Measurements from ENCODE around the gene TTLL8. TPM values are rescaled to one million over a fixed set of nuclear protein-coding genes. Genes with fewer than 3 reads are reported as not detected.
"Not testable (repeated sequence)": the region's sequence is repeated elsewhere in the genome, so short reads cannot be mapped to it uniquely, and the experiment has no call there.

The TTLL8 gene
- total RNA-seq, 2 experiments from 2014 or later, result not detected

DNA sequence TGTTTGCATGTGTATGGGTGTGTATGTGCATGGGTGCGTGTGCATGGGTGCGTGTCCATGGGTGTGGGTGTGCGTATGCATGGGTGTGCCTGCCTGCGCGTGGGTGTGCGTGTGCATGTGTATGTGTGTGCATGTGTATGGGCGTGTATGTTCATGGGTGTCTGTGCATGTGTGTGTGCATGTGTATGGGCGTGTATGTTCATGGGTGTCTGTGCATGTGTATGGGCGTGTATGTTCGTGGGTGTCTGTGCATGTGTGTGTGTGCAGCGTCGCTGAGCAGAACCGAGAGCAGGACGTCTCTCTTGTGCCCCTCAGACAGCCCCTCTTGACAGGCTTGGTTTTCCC, 59.4 kb downstream of the TTLL8 start:
- ChIA-PET CTCF (interaction anchor here (3.4 kb wide), 1 partner anchor 18 kb away, joined by 12 read pairs; no protein-coding TSS in a partner anchor), POLR2A (no interaction called here)

- POLR2A ChIA-PET, result no interaction called here
- CTCF ChIA-PET, result no interaction called here
Measured at GRCh38 chr22:49997932-49998717, 60.0 kb downstream of the TTLL8 start.

GRCh38 chr22:49997251-49997599, 60.9 kb downstream of the TTLL8 start:
- POLR2A ChIA-PET, result interaction anchor here (0.6 kb wide), 1 partner anchor 80 kb away, joined by 8 read pairs; no protein-coding TSS in a partner anchor
- CTCF ChIA-PET, result no interaction called here

DNA sequence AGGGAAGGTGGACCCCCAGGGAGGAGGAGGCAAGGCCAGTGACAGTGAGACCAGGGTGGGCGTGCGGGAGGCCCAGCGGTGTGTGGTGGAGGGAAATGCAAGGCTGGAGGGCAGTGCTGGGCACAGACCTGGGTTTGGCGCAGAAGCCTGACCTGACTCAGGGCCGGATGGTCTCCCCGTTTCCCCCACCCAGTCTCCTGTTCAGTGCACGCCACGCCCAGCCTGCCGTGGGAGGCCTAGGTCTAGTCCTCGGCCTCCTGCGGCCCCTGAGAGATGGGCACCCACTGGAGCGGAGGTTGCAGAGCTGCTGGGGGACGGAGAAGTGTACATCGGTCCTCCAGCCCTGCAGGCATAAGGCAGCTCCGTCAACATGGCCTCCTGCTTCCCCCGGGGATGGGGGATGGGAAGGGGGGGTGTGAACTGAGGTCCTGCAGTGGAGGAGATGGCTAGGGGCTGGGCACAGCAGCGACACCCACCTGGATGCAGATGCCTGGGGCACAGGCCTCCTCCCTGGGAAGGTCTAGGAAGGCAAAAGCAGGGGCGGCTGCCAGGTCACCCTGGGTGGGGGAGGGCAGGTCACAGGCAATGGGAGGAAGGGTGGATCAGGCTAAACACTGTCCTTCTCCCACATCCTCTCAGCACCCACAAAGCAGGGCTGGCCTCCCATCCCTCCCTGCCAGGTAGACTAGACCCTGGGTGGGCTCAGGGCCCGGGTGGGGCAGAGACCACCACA, 61.4 kb downstream of the TTLL8 start:
- CTCF ChIA-PET, result interaction anchor here (1.4 kb wide), 1 partner anchor 12 kb away, joined by 3 read pairs; no protein-coding TSS in a partner anchor
- POLR2A ChIA-PET, result no interaction called here

DNA sequence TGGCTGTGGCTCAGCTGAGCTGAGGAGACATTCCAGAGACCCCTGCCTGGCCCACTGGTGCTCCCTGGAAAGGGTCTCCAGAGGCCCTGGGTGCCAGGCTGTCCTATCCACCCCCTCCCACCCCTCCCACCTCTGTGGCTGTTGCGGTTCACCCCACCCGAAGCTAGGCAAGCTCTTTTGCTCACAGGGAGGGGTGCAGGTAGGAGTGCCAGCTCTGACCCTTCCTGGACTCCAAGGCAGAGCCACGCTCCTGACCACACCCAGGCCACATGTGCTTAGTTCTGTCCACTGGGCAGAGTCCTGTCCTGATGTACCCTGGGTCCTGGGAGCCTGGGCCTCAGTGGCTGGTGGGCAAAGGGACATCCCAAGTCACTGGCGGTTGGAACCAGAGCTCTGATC, 62.0 kb downstream of the TTLL8 start:
- ChIA-PET POLR2A (no interaction called here), CTCF (interaction anchor here (0.6 to 1.4 kb wide), 2 partner anchors 11 to 400 kb away, joined by 3 read pairs; no protein-coding TSS in a partner anchor)

DNA sequence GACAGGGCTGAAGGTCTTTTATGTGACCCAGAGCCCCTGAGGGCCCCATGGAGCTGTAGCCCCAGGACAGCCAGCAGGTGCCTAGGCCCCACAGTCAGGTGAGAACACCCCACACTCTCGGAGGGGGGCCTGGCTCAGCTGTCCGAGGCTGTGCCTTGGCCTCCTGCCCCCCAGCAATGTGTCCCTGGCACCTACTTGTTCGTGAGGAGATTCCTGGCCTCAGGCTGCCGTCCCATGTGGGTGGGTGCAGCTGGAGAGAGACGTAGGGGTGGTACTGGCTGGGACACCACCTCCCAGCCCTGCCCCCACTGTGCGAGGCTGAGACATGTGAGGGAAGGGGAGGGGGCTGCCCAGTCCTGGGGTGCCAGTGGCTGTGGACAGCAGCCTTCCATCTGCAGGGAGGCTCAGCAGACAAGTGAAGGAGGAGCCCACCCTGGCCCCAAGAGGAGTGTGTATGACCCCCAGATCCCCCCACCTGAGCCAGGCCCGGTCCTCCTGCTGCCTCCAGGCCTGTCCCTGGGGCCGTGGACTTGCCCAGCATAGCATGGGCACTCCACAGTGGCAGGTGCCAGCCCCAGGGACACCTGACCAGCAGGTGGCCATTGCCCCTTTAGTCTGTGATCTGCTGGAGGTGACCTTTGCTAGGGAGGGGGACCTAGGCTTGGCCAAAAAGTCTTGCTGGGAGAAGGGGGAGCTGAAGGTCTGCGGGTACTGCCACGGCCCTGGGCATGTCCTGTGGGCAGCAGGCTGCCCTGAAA, 62.6 kb downstream of the TTLL8 start:
- CTCF ChIA-PET, result interaction anchor here (0.6 to 3.6 kb wide), 3 partner anchors 11 to 400 kb away, joined by 3 to 42 read pairs (median 3); no protein-coding TSS in a partner anchor
- POLR2A ChIA-PET, result no interaction called here

- POLR2A ChIA-PET, result no interaction called here
- CTCF ChIA-PET, result interaction anchor here (1.1 to 3.6 kb wide), 3 partner anchors 10 to 120 kb away, joined by 3 to 42 read pairs (median 4); no protein-coding TSS in a partner anchor
Measured at GRCh38 chr22:49995041-49995360, 63.1 kb downstream of the TTLL8 start.

- ChIA-PET CTCF (interaction anchor here (0.8 to 3.6 kb wide), 7 partner anchors 8 to 120 kb away, joined by 3 to 42 read pairs (median 6); no protein-coding TSS in a partner anchor), POLR2A (no interaction called here)
Measured at GRCh38 chr22:49994361-49995040, 63.6 kb downstream of the TTLL8 start.

- ChIA-PET CTCF (interaction anchor here (0.6 to 3.6 kb wide), 13 partner anchors 9 to 226 kb away, joined by 3 to 42 read pairs (median 6); no protein-coding TSS in a partner anchor), POLR2A (interaction anchor here (1.0 kb wide), 1 partner anchor 17 kb away, joined by 3 read pairs; no protein-coding TSS in a partner anchor)
Measured at GRCh38 chr22:49993649-49994360, 64.3 kb downstream of the TTLL8 start.

- POLR2A ChIA-PET, result interaction anchor here (0.6 to 1.0 kb wide), 2 partner anchors 16 to 34 kb away, joined by 3 read pairs; no protein-coding TSS in a partner anchor
- CTCF ChIA-PET, result interaction anchor here (0.6 to 3.6 kb wide), 14 partner anchors 8 to 226 kb away, joined by 3 to 42 read pairs (median 6); no protein-coding TSS in a partner anchor
Measured at GRCh38 chr22:49992921-49993648, 65.0 kb downstream of the TTLL8 start.

- ChIA-PET CTCF (interaction anchor here (0.9 to 3.6 kb wide), 5 partner anchors 15 to 61 kb away, joined by 3 to 42 read pairs (median 5); no protein-coding TSS in a partner anchor), POLR2A (no interaction called here)
Measured at GRCh38 chr22:49991907-49992533, 66.1 kb downstream of the TTLL8 start.

- ChIA-PET CTCF (interaction anchor here (1.4 kb wide), 1 partner anchor 39 kb away, joined by 6 read pairs; no protein-coding TSS in a partner anchor), POLR2A (no interaction called here)
Measured at GRCh38 chr22:49991167-49991566, 66.9 kb downstream of the TTLL8 start.

DNA sequence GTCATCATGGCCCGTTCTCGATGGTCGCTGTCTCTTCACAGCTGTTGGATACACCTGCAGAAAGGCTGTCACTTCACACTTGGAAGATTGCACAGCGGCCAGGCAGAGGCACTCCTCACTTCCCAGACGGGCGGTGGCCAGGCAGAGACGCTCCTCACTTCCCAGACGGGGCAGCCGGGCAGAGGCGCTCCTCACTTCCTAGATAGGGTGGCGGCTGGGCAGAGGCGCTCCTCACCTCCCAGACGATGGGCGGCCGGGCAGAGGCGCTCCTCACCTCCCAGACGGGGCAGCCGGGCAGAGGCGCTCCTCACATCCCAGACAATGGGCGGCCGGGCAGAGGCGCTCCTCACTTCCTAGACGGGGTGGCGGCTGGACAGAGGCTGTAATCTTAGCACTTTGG, 68.3 kb downstream of the TTLL8 start:
- POLR2A ChIA-PET, result not testable (repeated sequence)
- CTCF ChIA-PET, result interaction anchor here (1.4 kb wide), 1 partner anchor 41 kb away, joined by 6 read pairs; no protein-coding TSS in a partner anchor

DNA sequence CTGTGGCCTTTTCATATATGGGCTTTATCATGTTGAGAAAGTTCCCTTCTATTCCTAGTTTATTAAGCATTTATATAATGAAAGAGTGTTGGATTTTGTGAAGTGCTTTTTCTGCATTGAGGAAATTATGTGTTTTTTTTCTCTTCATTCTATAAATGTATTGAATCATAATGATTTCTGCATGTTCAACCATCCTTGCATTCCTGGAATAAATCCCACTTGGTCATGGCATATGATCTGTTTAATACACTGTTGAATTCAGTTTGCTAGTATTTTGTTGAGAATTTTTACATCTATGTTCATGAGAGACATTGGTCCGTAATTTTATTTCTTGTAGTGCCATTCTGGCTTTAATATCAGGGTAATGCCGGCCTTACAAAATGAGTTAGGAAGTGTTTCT, 71.8 kb downstream of the TTLL8 start:
- ChIA-PET CTCF (interaction anchor here (1.2 kb wide), 1 partner anchor 44 kb away, joined by 4 read pairs; no protein-coding TSS in a partner anchor), POLR2A (no interaction called here)

DNA sequence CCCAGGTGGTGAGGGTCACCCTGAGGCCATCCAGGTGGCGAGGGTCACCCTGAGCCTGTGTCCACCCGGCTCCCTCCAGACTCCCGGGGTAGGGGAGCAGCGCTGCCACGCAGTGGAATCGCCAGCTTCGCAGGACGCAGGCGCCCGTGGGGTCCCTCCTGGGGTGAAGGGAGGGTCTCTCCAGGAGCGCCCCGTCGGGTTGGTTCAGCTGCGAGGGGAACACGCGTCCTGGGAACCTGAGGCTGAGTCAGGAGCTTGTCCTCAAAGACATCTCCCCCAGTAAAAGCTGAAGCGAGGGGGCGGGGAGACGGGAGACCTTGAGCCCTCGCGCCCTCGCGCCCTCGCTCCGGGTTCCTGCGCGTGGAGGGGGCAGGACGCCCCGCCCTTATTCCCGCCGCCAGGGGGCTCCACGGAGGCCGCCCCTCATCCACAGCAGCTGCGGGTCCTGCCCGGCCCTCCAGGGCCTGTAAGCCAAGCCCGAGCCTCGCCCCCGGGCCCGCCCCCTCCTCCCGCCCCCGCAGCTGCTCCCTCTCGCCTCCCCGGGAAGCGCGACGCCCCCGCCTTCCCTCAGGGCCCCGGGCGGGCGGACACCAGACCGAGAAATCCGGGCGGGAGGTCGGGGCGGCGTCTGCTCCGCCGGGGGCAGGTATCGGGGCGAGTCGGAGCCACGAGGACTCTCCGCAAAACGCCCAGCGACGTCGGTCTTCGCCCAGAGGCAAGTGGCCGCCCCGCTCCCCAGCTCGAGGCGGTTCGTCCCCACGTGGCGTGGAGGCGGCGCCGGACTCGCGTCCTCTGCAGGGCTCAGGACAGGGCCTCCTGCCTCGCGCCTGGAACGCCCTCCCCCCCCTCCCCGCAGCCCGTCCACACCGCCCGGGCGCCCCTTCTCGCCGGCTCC, 74.7 kb downstream of the TTLL8 start:
- POLR2A ChIA-PET, result interaction anchor here (0.6 to 0.8 kb wide), 4 partner anchors 47 to 528 kb away, joined by 3 read pairs; no protein-coding TSS in a partner anchor
- CTCF ChIA-PET, result interaction anchor here (1.4 to 1.8 kb wide), 3 partner anchors 17 to 53 kb away, joined by 4 to 7 read pairs (median 6); no protein-coding TSS in a partner anchor

GRCh38 chr22:49981799-49982198, 76.3 kb downstream of the TTLL8 start:
- POLR2A ChIA-PET, result not testable (repeated sequence)

More at GRCh38 chr22:49981799-49982198, 76.3 kb downstream of the TTLL8 start:
- CTCF ChIA-PET, result interaction anchor here (0.9 to 1.4 kb wide), 3 partner anchors 12 to 49 kb away, joined by 3 to 9 read pairs (median 3); no protein-coding TSS in a partner anchor
